ENCODE results near the gene ABLIM1.

GRCh38 chr10:114403541-114404161 is 254.4 kb downstream of the ABLIM1 start:
- no peak for TF ChIP-seq REST (IDR thresholded peaks at IDR 0.05; ENCODE audit: insufficient read depth in 1 of 2, low read depth in 2 of 2, low read length in 2 of 2)
- TF ChIP-seq TAF1 (IDR thresholded peaks at IDR 0.05; ENCODE audit: borderline replicate concordance, insufficient read depth, low read length), result no peak
- no peak for TF ChIP-seq POLR2AphosphoS5 (IDR thresholded peaks at IDR 0.05; ENCODE audit: low read depth, low read length)
- no peak for TF ChIP-seq SIN3A (IDR thresholded peaks at IDR 0.05; ENCODE audit: borderline replicate concordance, insufficient read depth, low read length)
